Esophagus (tissue), 2 donors: Measurements from ENCODE around the gene PARN. TPM values are rescaled to one million over a fixed set of nuclear protein-coding genes. Genes with fewer than 3 reads are reported as not detected.
"Not testable (repeated sequence)": the region's sequence is repeated elsewhere in the genome, so short reads cannot be mapped to it uniquely, and the experiment has no call there.

Experiments used
- H3K27ac ChIP-seq, 2 donors: one replicate each; pipeline ENCODE4 v1.5.1; 2013; ENCODE audit warnings: low read depth in 2 of 2, mild to moderate bottlenecking in 2 of 2, inconsistent platforms in 1 of 2, low read length in 1 of 2, moderate library complexity in 1 of 2
- H3K27me3 ChIP-seq, 2 donors: one replicate each; pipeline ENCODE4 v1.6.1; 2013; ENCODE audit warnings: low read length in 2 of 2, control low read depth in 1 of 2, mild to moderate bottlenecking in 1 of 2; ENCODE audit not compliant: insufficient read depth in 2 of 2, control insufficient read depth in 1 of 2
- H3K36me3 ChIP-seq, 2 donors: one replicate each; pipeline ENCODE4 v1.6.1; 2013; ENCODE audit warnings: low read length in 1 of 2; ENCODE audit not compliant: control insufficient read depth in 2 of 2, insufficient read depth in 2 of 2
- H3K4me1 ChIP-seq, 2 donors: one replicate each; pipeline ENCODE4 v1.6.1; 2013; ENCODE audit warnings: low read length in 1 of 2; ENCODE audit not compliant: control insufficient read depth in 2 of 2, insufficient read depth in 2 of 2
- H3K4me3 ChIP-seq, 2 donors: one replicate each; pipeline ENCODE4 v1.5.1; 2013; ENCODE audit warnings: low read length in 2 of 2, mild to moderate bottlenecking in 2 of 2, low read depth in 1 of 2, moderate library complexity in 1 of 2
- H3K9me3 ChIP-seq, 2 donors: one replicate each; pipeline ENCODE4 v1.6.1; 2013; ENCODE audit warnings: mild to moderate bottlenecking in 2 of 2, low read depth in 1 of 2, low read length in 1 of 2, moderate library complexity in 1 of 2; ENCODE audit not compliant: control insufficient read depth in 2 of 2, insufficient read depth in 1 of 2
- WGBS, 2 donors: extraction: QIAGEN DNeasy Blood & Tissue Kit; methylation state at CpG; one replicate each; pipeline ENCODE4 v1.1.7; 2013; 5-methylcytosine and 5-hydroxymethylcytosine counted together
- polyA plus RNA-seq, 2 donors: library from polyadenylated mRNA; stranded (reverse); fragments of 200-250 nt; gene quantifications; one replicate each; pipeline ENCODE4 v1.2.3, GENCODE V29; 2013
- donor health status: healthy with polysubstance abuse.
- donor health status: Bipolar disorder and iron deficiency.

Gene PARN
- polyA plus RNA-seq, 2 donors = 5.5 to 11.9 TPM

DNA sequence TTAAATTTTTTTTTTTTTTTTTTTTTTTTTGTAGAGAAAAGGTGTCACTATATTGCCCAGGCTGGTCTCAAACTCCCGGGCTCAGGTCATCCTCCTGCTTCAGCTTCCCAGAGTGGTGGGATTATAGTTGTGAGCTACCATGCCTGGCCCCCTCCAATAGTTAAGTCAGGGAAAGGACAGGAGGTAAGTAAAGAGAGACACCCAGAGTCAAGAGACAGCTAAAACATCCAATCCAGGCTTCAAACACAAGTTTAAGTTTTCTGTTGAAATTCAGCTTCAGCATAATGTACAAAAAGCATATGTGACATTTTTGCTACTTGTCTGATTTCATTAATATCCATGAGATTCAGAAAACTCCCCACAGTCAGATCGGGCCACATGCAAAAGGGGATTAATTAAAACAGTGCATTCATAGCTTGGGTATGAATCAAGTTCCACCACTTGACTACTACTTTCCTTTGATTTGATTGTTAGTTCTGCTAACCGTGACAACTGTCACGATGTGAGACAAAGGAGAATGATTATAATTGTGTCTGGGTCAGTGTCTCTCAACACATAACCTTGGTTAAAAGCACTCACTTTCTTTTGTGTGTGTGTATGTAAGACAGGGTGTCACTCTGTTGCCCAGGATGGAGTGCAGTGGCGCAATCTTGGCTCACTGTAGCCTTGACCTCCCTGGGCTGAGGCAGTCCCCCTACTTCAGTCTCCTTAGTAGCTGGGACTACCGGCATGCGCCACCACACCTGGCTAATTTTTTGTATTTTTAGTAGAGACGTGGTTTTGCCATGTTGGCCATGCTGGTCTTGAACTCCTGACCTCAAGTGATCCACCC, 184.9 kb downstream of the PARN start:
- Histone ChIP-seq H3K36me3 (peaks cover 0 to 3% of the 10 kb centered on the region in 2 donors), H3K4me3 (no peak overlapping the region), H3K27me3 (no peaks in the 10 kb centered on the region), H3K4me1 (no peaks in the 10 kb centered on the region), H3K27ac (no peak overlapping the region), H3K9me3 (no peaks in the 10 kb centered on the region)
- WGBS, 2 donors = 88 to 96% methylated on average over 8 of the region's 8 CpGs

DNA sequence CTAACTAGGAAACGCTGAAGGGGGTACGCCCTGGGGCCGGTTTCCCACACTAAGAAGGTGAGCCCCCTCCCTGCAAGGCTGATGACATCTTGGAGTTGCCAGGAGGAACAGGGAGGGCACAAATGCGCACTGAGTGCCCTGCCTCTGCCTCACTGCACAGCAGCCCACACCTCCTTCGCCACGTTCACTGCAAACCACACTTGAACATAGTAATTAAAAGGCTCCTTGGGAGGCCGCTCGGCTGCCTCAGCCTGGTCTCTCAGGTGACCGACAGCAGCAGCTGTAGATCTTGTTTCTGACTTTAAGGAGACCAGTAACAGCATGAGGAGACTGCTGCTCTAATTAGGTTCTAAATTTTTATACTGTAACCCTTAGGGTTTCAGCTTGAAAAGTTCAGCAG, 188.5 kb downstream of the PARN start:
- not testable (repeated sequence) for H3K27ac ChIP-seq, H3K36me3 ChIP-seq, H3K4me3 ChIP-seq, H3K9me3 ChIP-seq, H3K4me1 ChIP-seq, H3K27me3 ChIP-seq
- 88% methylated on average over 9 of the region's 9 CpGs for WGBS, 2 donors

DNA sequence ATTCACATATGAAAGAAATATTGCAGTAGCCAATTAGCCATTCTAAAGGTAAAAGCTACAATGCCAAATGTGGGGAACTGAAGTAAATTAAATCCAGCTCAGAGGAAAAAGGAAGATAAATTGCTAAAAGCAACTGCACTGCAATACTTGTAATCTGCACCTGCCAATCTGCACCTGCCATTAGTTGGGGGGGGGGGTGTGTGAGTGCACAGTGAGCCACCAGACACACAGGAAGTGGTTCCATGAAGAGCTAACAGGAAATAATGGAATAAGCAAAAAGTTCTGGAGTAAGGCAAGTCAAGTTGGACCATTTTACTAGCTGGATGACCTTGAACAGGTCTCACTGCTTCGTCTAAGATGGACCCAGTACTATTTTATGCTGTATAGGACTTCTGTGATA, 191.8 kb downstream of the PARN start:
- H3K4me3 ChIP-seq = no peak overlapping the region
- 82 to 94% methylated on average over 1 of the region's 1 CpG for WGBS, 2 donors
- H3K36me3 ChIP-seq = peaks cover 2 to 3% of the 10 kb centered on the region in 2 donors
- H3K9me3 ChIP-seq = no peaks in the 10 kb centered on the region
- no peaks in the 10 kb centered on the region for H3K4me1 ChIP-seq
- no peaks in the 10 kb centered on the region for H3K27me3 ChIP-seq
- no peak overlapping the region for H3K27ac ChIP-seq

DNA sequence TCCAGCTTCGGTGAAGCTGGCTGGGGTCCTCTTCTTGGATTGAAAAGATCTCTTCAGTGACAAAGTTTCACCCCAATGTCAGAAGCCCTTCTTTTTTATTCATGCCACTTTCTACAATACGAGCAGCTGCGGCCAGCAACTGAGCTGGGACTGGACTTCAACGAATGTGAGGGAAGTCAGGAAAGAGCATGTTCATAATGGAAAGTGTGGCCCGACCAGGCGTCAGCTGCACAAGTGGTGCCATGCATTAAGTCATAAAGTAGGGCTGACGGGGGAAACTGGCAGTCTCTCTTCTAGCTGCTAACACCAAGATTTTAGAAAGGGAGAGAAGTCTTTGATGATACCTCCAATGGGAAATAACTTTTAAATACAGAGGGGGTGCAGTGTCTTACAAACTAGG, 192.6 kb downstream of the PARN start:
- Histone ChIP-seq H3K36me3 (peaks cover 2 to 3% of the 10 kb centered on the region in 2 donors), H3K4me1 (no peaks in the 10 kb centered on the region), H3K27ac (no peak overlapping the region), H3K9me3 (no peaks in the 10 kb centered on the region), H3K4me3 (no peak overlapping the region), H3K27me3 (no peaks in the 10 kb centered on the region)
- WGBS, 2 donors = 85 to 91% methylated on average over 7 of the region's 7 CpGs

DNA sequence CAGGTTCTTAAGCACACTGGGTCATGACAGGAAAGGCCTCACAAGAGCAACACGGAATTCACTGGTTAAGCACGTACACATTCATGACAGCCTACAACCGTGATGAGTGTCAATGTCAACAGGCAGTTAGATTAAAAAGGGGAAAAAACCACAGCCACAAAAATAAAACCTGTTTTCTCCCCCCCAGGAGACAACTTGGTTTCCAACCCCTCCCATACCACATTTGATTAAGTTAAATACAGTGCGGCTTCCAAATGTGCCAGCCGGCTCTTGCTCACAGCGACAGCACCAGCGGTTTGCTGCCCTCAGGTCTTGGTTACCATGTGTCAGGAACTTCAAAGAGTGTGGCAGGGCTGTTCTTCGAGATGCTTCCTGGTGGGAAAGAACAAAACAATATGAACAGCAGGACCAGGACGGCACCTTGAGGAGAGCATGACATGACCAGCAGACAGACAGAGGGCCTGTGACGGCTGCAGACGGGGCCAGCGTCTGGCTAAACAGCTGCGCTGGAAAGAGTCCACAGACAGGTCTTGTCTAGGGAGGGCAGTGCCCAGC, 193.6 kb downstream of the PARN start:
- H3K36me3 ChIP-seq = peaks cover 2 to 3% of the 10 kb centered on the region in 2 donors
- 66 to 73% methylated on average over 13 of the region's 13 CpGs for WGBS, 2 donors
- H3K27me3 ChIP-seq = no peaks in the 10 kb centered on the region
- no peak overlapping the region for H3K27ac ChIP-seq
- no peaks in the 10 kb centered on the region for H3K9me3 ChIP-seq
- no peak overlapping the region for H3K4me3 ChIP-seq
- no peaks in the 10 kb centered on the region for H3K4me1 ChIP-seq

DNA sequence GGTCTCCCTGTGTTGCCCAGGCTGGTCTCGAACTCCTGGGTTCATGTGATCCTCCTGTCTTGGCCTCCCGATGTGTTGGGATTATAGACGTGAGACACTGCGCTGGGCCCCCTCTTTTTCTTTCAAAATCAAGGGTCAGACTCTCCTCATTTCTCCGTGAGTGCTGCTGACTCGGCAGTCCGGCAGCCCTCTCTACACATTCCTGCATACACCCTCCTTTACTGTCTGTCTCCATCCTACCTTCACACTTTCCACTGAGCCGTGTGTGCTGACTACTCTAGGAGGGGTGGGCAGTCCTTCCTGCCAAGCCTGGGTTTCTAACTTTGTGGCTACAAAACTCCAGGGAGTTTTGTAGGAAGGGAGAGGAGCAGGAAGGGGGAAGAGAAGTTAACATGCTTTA, 195.2 kb downstream of the PARN start:
- H3K9me3 ChIP-seq = no peaks in the 10 kb centered on the region
- H3K27ac ChIP-seq = no peak overlapping the region
- no peaks in the 10 kb centered on the region for H3K4me1 ChIP-seq
- no peak overlapping the region for H3K4me3 ChIP-seq
- peaks cover 2 to 3% of the 10 kb centered on the region in 2 donors for H3K36me3 ChIP-seq
- 93 to 96% methylated on average over 8 of the region's 8 CpGs for WGBS, 2 donors
- no peaks in the 10 kb centered on the region for H3K27me3 ChIP-seq

DNA sequence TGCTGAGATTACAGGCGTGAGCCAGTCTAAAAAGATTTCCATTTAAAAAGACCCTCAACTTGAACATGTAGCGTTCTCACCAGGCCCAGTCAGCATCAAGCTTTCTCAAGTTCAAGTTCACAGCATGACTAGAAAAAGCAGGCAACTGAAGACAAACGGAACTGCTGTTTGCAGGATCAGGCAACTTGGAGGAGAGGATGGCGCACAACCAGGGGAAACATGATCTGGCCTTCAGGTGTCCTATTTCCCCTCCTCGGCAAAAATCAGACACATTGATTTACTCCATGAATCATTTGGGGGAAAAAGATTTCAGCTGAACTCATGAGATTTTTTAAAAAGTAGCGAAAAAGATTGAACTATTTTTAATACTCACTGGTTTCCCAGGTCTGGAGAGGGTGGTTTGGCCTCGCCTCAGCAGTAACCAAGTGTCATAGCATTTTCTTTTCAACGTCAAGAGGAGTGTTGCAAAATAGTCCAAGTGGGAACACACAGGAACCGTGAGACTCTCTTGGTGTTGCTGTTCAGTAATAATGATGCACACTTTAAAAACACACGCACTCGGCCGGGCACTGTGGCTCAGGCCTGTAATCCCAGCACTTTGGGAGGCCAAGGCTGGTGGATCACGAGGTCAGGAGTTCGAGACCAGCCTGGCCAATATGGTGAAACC, 201.0 kb downstream of the PARN start:
- not testable (repeated sequence) for H3K4me3 ChIP-seq, H3K9me3 ChIP-seq, H3K4me1 ChIP-seq, H3K27ac ChIP-seq, H3K27me3 ChIP-seq, H3K36me3 ChIP-seq
- WGBS, 2 donors = 94 to 95% methylated on average over 14 of the region's 14 CpGs

DNA sequence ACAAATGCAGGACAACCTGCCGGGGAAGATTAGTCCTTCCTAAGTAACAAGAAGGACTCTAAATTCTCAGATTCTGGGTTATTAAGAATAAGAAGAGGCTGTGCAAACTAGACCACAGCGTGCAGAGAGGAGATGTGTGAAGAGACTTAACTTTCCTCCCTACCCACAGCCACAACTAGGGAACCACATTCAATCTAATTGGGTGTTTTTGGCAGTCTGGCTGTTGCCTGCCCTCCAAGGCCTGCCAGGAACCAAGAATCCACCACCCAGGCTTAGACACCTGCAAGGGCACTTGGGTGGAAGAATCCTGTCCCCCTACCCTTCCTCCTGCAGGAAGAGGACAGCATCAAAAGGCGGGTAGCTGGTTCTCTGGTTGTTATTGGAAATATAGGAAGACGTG, 202.0 kb downstream of the PARN start:
- whole genome bisulfite sequencing, 2 donors = 73 to 80% methylated on average over 4 of the region's 4 CpGs
- Histone ChIP-seq H3K36me3 (no peaks in the 10 kb centered on the region), H3K4me3 (no peak overlapping the region), H3K4me1 (peaks cover 0 to 2% of the 10 kb centered on the region in 2 donors), H3K27me3 (no peaks in the 10 kb centered on the region), H3K9me3 (no peaks in the 10 kb centered on the region), H3K27ac (peak overlapping the region in 1 of 2 donors; percentile 22)

DNA sequence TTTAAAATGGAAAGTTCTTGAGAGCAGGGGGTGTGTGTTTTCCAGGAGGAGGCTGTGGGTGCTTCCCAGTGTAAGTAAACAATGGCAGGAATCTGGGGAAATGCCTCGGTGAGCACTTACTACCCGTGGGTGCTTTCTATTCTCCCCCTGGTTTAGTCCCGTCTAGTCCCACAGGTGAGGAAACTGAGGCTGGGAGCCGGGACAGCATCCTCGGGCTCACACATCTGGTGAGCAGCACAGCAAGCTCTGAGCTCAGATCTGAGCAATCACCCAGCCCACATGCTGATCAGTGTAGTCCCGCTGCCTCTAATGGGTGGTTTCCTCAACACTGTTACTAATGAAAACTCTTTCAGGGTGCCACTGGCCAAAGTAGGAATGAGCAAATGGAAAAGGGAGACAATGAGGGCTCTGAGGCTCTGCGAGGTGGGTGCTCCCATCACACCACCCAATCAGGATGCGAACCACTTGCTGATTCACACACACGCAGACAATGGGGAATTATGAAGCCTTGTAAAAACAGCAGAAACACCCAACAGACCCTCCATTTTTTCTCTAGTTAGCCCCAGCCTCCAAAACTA, 202.6 kb downstream of the PARN start:
- 74 to 75% methylated on average over 9 of the region's 9 CpGs for WGBS, 2 donors
- Histone ChIP-seq H3K4me1 (peaks cover 0 to 2% of the 10 kb centered on the region in 2 donors), H3K9me3 (no peaks in the 10 kb centered on the region), H3K4me3 (no peak overlapping the region), H3K27ac (no peak overlapping the region), H3K27me3 (no peaks in the 10 kb centered on the region), H3K36me3 (no peaks in the 10 kb centered on the region)
